Suprapubic skin (tissue), 4 donors: ENCODE data around the gene PKIB.

ENCODE experiments used
- CTCF ChIP-seq, 2 donors: fragments of 200-600 bp in 1 of 2; fragments of 450-650 bp in 1 of 2; sonication (generic) in 1 of 2; IDR thresholded peaks; one replicate each; pipeline ENCODE4 v1.5.1; 2016 to 2019; ENCODE audit warnings: antibody characterized with exemption in 2 of 2, mild to moderate bottlenecking in 1 of 2, moderate library complexity in 1 of 2
- EP300 ChIP-seq: sonication (generic); formaldehyde crosslinking; IDR thresholded peaks from one replicate; pipeline ENCODE4 v1.6.1; 2017; ENCODE audit warnings: antibody characterized with exemption
- POLR2A ChIP-seq, 2 donors: fragments of 450-650 bp; IDR thresholded peaks; one replicate each; pipeline ENCODE4 v1.6.1; 2017; ENCODE audit warnings: antibody characterized with exemption in 2 of 2, mild to moderate bottlenecking in 2 of 2, moderate library complexity in 2 of 2
- POLR2AphosphoS5 ChIP-seq, 3 donors: sonication (generic); formaldehyde crosslinking; IDR thresholded peaks; one replicate each; pipeline ENCODE4 v1.6.1; 2017; ENCODE audit warnings: antibody characterized with exemption in 3 of 3

- no peak for TF ChIP-seq POLR2AphosphoS5 (IDR thresholded peaks at IDR 0.05)
- no peak for TF ChIP-seq CTCF (IDR thresholded peaks at IDR 0.05)
- no peak for TF ChIP-seq EP300
- TF ChIP-seq POLR2A (IDR thresholded peaks at IDR 0.05), result no peak
Observed at GRCh38 chr6:122717350-122717749, 107.1 kb downstream of the PKIB start.
